Fibroblast of peridontal ligament (primary cell): ENCODE data around the gene SH3RF1.

ENCODE experiments used
- DNase-seq: peaks from one replicate; pipeline ENCODE4 v3.0.0-alpha.2; 2010; ENCODE audit errors: extremely low read depth

SH3RF1 gene

GRCh38 chr4:169133932-169134331 lies 136.8 kb downstream of the SH3RF1 start:
- no peak for DNase-seq

- DNase-seq = peak; percentile 43
Observed at GRCh38 chr4:169132561-169133305, 138.0 kb downstream of the SH3RF1 start.

- DNase-seq = no peak
Observed at GRCh38 chr4:169131556-169132208, 139.1 kb downstream of the SH3RF1 start.

- peak; percentile 52 for DNase-seq
Observed at GRCh38 chr4:169128902-169129301, 141.9 kb downstream of the SH3RF1 start.

- DNase-seq = no peak
Observed at GRCh38 chr4:169127314-169127713, 143.4 kb downstream of the SH3RF1 start.

- peak; percentile 67 for DNase-seq
Observed at GRCh38 chr4:169124661-169125060, 146.1 kb downstream of the SH3RF1 start.

- peak; percentile 41 for DNase-seq
Observed at GRCh38 chr4:169122422-169122821, 148.3 kb downstream of the SH3RF1 start.

GRCh38 chr4:169121861-169122382 lies 148.8 kb downstream of the SH3RF1 start:
- DNase-seq = no peak

GRCh38 chr4:169120624-169121023 lies 150.1 kb downstream of the SH3RF1 start:
- no peak for DNase-seq

- DNase-seq = no peak
Observed at GRCh38 chr4:169119536-169119935, 151.2 kb downstream of the SH3RF1 start.

GRCh38 chr4:169117591-169118081 lies 153.1 kb downstream of the SH3RF1 start:
- DNase-seq = peak; percentile 94

GRCh38 chr4:169116270-169116901 lies 154.4 kb downstream of the SH3RF1 start:
- DNase-seq = no peak

- DNase-seq = peak; percentile 98
Observed at GRCh38 chr4:169115897-169116254, 154.9 kb downstream of the SH3RF1 start.

GRCh38 chr4:169115144-169115896 lies 155.4 kb downstream of the SH3RF1 start:
- no peak for DNase-seq

GRCh38 chr4:169114341-169114974 lies 156.3 kb downstream of the SH3RF1 start:
- no peak for DNase-seq

GRCh38 chr4:169110633-169111032 lies 160.1 kb downstream of the SH3RF1 start:
- no peak for DNase-seq

GRCh38 chr4:169109035-169109675 lies 161.6 kb downstream of the SH3RF1 start:
- DNase-seq = no peak

- DNase-seq = no peak
Observed at GRCh38 chr4:169108303-169108702, 162.5 kb downstream of the SH3RF1 start.

GRCh38 chr4:169107528-169107927 lies 163.2 kb downstream of the SH3RF1 start:
- DNase-seq = no peak

- no peak for DNase-seq
Observed at GRCh38 chr4:169106696-169107229, 164.0 kb downstream of the SH3RF1 start.

- no peak for DNase-seq
Observed at GRCh38 chr4:169105620-169106019, 165.1 kb downstream of the SH3RF1 start.
